ENCODE data around the gene NPBWR2. TPM values are rescaled to one million over a fixed set of nuclear protein-coding genes. Genes with fewer than 3 reads are reported as not detected.

NPBWR2 gene
- polyA plus RNA-seq, 1 donor from 2014 or later, result not detected

Small RNAs within 50 kb of the gene (small RNA-seq; reads per million reads assigned to genes)
- gene AL355803.1 (0 reads per million in 3 experiments), gene MIR6813 (0 to 9.1 (median 0.53) reads per million in 3 experiments)

Other genes with a start within 250 kb of the NPBWR2 start
- not detected in 2 replicates for gene ABHD16B, start 246.1 kb downstream of the NPBWR2 start, polyA plus RNA-seq
- gene TPD52L2, start 242.3 kb downstream of the NPBWR2 start, polyA plus RNA-seq, result 142 TPM in 2 replicates
- gene DNAJC5, start 212.4 kb downstream of the NPBWR2 start, polyA plus RNA-seq, result 82.8 and 96.7 TPM in 2 replicates
- gene UCKL1, start 151.1 kb downstream of the NPBWR2 start, polyA plus RNA-seq, result 58.9 and 66.8 TPM in 2 replicates
- 21.6 and 25.7 TPM in 2 replicates for gene ZNF512B, start 137.6 kb downstream of the NPBWR2 start, polyA plus RNA-seq
- gene SAMD10, start 127.9 kb downstream of the NPBWR2 start, polyA plus RNA-seq, result 23.3 and 28.7 TPM in 2 replicates
- gene PRPF6, start 126.4 kb downstream of the NPBWR2 start, polyA plus RNA-seq, result 91.9 and 94.4 TPM in 2 replicates
- 6.0 and 6.4 TPM in 2 replicates for gene C20orf204, start 71.4 kb downstream of the NPBWR2 start, polyA plus RNA-seq
- gene SOX18, start 57.9 kb downstream of the NPBWR2 start, polyA plus RNA-seq, result 0.12 TPM in 1 of 2 replicates, not detected in the other
- gene TCEA2, start 44.4 kb downstream of the NPBWR2 start, polyA plus RNA-seq, result 87.7 and 103 TPM in 2 replicates
- gene RGS19, start 28.0 kb downstream of the NPBWR2 start, polyA plus RNA-seq, result 2.6 and 3.4 TPM in 2 replicates
- gene OPRL1, start 27.5 kb downstream of the NPBWR2 start, polyA plus RNA-seq, result 18.3 and 18.4 TPM in 2 replicates
- gene LKAAEAR1, start 23.2 kb downstream of the NPBWR2 start, polyA plus RNA-seq, result 9.3 and 16.3 TPM in 2 replicates
- gene MYT1, start 56.9 kb upstream of the NPBWR2 start, polyA plus RNA-seq, result 35.8 and 42.4 TPM in 2 replicates
- gene PCMTD2, start 148.2 kb upstream of the NPBWR2 start, polyA plus RNA-seq, result 267 and 270 TPM in 2 replicates

All from neural cell (in vitro differentiated cells).